Embryonic facial prominence (tissue), 1 donor: Measurements from ENCODE around the gene GPRIN1.
"Not testable (repeated sequence)": the region's sequence is repeated elsewhere in the genome, so short reads cannot be mapped to it uniquely, and the experiment has no call there.

Experiments used
- DNase-seq: peaks from one replicate; pipeline ENCODE4 v3.0.0-alpha.2; 2016; ENCODE audit errors: extremely low spot score

Gene GPRIN1

DNA sequence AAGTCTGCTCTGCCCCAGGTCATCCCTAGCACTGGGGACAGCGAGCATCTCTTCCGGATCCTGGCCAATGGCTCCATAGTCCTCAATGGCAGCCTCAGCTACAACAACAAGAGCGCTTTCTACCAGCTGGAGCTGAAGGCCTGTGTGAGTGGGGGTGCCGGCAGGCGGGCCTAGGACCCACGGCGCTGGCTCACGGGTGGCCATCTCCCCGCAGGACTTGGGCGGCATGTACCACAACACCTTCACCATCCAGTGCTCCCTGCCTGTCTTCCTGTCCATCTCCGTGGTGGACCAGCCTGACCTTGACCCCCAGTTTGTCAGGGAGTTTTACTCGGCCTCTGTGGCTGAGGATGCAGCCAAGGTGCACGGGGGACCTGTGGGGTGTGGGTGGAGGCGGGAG is 34.9 kb downstream of the GPRIN1 start:
- no peak for DNase-seq

DNA sequence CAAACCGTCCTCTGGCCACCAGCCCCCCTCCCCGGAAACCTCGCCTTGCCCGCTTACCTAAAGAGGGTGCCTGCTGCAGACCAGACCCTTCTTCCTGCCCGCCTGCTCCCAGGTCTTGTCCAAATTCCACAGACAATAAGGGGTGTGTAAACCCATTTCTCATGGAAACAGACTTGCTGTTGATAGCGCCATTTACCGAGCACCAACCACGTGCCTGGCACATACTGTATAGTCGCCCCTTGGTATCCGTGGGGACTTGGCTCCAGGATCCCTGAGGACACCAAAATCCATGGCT is 35.7 kb downstream of the GPRIN1 start:
- no peak for DNase-seq

DNA sequence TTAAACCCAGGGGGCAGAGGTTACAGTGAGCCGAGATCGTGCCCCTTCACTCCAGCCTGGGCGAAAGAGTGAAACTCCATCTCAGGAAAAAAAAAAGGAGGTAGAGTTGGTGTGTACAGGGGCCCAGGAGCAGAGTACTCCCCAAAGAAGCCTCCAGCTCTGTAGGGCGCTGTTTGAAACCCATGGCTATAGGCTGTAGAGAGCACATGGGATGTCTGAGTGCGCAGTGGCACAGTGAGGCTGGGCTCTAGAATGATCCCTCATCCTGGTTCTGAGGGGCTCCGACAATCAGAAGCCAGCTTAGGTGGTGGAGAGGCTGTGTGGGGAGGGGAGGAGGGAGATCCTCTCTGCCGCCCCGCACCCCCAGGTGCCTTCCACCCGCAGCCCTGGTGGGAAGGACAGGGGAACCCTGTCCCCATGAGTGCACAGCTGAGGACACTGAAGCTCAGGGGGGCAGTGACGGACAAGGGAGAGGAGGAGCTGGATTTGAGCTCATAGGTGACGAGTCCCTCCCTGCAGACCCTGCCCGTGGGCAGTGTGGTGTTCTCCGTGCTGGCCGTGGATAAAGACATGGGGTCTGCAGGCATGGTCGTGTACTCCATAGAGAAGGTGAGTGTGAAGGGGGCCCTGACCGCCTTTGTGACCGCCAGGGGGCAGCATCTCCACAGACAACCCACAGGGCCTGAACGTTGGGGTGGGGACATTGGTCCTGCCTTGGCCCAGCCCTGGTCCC is 36.2 kb downstream of the GPRIN1 start:
- DNase-seq = no peak

- no peak for DNase-seq
Observed at GRCh38 chr5:176570044-176570443, 39.9 kb downstream of the GPRIN1 start.

DNA sequence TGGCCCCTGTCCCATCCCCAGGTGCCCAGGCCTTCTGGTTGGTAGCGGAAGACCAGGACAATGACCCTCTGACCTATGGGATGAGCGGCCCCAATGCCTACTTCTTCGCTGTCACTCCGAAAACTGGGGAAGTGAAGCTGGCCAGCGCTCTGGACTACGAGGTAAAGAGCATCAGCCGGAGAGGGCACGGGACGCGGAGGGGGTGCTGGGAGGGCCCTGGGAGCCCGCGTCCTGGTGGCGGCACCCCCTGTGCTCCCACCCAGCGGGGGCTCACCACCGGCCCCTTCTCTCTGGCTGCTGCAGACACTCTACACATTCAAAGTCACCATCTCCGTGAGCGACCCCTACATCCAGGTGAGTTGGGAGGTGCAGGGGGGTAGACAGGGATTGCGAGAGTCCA is 41.3 kb downstream of the GPRIN1 start:
- no peak for DNase-seq

GRCh38 chr5:176565760-176566288 is 44.1 kb downstream of the GPRIN1 start:
- no peak for DNase-seq

DNA sequence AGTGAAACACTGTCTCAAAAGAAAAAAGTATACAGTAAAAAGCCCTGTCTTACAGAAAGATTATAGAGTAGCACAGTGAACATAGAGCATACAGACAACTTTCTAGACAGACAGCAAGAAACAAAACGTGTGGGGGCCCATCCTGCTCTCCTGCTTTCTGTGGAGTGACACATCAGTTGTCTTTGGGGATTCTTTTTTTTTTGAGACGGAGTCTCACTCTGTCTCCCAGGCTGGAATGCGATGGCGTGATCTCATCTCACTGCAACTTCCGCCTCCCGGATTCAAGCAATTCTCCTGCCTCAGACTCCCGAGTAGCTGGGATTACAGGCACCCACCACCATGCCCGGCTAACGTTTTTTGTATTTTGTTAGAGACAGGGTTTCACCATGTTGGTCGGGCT is 46.0 kb downstream of the GPRIN1 start:
- DNase-seq = no peak

DNA sequence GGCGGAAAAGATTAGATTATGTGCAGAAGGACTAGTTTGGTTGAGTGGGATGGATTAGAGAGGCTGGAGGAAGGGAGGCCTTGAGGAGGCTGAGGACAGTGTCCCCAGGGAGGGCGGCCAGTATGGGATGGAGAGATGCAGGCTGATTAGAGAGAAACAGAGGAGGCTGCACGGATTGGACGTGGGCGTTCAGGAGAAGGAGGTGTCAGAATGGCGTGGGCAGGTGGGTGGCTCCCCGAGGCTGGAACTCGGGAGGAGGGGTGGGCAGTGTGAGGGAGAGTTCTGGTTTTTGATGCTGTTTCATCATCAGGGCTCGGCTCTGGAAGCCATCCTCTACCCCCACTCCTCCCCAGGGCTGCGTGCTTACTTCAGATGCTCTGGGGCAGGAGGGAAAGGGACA is 47.8 kb downstream of the GPRIN1 start:
- no peak for DNase-seq

DNA sequence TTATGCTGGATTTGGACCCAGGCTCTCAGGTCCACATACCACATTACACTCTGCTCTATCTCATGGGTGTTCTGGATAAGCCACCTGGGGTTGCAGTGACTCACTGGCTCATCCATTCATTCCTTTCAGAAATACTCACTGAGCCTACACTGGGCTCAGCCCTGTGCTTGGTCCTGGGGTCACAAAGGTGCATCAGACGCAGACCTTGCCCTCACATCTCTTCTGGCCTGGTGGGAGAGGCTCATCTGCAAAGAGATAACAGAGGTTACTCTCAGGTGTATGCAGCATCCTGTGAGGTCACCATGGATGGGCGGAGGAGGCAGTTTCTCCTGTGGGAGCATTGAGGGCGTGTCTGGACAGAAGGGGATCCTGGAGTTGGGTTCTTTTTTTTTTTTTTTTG is 48.7 kb downstream of the GPRIN1 start:
- no peak for DNase-seq

GRCh38 chr5:176560364-176560763 is 49.6 kb downstream of the GPRIN1 start:
- no peak for DNase-seq

GRCh38 chr5:176559683-176560082 is 50.3 kb downstream of the GPRIN1 start:
- no peak for DNase-seq

GRCh38 chr5:176557846-176558245 is 52.1 kb downstream of the GPRIN1 start:
- no peak for DNase-seq

- DNase-seq = no peak
Observed at GRCh38 chr5:176553260-176554085, 56.5 kb downstream of the GPRIN1 start.

GRCh38 chr5:176552332-176552869 is 57.6 kb downstream of the GPRIN1 start:
- no peak for DNase-seq

- not testable (repeated sequence) for DNase-seq
Observed at GRCh38 chr5:176550937-176551336, 59.0 kb downstream of the GPRIN1 start.

DNA sequence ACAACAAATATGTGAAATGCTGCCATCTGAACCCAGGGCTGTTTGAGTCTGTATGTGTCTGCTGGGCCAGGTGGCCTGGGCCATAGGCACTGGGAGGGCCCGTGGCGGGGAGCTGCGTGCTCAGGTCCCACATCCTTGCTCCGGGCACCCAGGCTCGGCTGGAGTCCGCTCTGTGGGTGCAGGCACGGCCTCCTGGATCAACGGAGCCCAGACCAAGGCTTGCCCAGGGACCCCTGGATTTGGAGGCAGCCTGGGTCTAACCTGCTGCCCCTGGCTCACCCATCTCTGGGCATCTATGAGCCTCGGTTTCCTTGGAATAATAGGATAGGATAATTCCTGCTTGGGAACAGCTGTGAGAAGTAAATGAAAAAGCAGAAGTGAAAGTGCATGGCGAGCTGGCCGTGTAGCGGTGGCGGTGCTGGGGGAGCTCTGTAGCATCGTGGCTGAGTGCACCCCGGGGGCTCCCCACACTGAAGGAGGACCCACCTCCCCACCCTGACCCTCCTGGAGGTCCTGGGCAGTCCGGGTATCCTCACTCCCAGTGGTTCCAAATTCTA is 59.6 kb downstream of the GPRIN1 start:
- DNase-seq = no peak

GRCh38 chr5:176549871-176550270 is 60.1 kb downstream of the GPRIN1 start:
- no peak for DNase-seq

DNA sequence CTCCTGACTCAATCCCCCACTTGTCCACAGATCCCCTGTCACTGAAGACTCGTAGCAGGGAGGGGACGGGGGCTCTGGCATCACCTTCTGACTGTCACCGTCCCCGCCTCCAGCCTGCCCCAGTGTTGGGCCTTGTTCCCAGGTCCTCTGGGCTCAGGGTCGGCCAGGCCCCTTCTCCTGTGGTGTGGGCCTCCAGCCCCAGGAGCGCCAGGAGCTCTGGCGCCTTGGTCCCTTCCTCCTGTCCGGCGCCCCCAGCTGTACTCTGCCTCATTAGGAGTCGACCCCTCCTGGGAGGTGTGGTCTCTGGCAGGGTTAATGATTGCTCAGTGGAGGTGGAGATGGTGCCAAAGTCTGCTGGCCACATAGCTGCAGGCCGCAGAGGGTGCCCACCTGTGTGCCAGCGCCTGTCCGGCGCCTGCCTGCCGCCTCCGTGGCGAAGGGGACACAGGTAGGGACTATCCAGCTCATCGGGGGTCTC is 61.0 kb downstream of the GPRIN1 start, which contains the start of gene CDHR2:
Gene CDHR2, plus strand, starts transcription at position 376 of the 478 bp plus-strand sequence. CDS start 16,011 bp downstream, outside the sequence.
- DNase-seq = no peak

- DNase-seq = no peak
Observed at GRCh38 chr5:176547802-176548201, 62.2 kb downstream of the GPRIN1 start.
